SK-N-SH treated with all-trans-retinoic acid at 6 μM for 48 hours (cell line): ENCODE measurements around the gene ERLIN1.

Experiments
- ATAC-seq: fragments of 200-7000 bp; cut with Tn5 transposase; 3 replicates; pipeline ENCODE4 v1.9.1; 2020; ENCODE audit warnings: mild to moderate bottlenecking, moderate library complexity
- ARNTL ChIP-seq: fragments of 450-650 bp; formaldehyde crosslinking; IDR thresholded peaks from 2 replicates; pipeline ENCODE4 v1.5.0; 2020; ENCODE audit warnings: low read depth, mild to moderate bottlenecking, moderate library complexity, borderline replicate concordance
- BACH2 ChIP-seq: fragments of 250-450 bp; sonication (Bioruptor Pico); IDR thresholded peaks from 2 replicates; pipeline ENCODE4 v1.9.0; 2021; ENCODE audit warnings: mild to moderate bottlenecking, borderline replicate concordance
- CSDC2 ChIP-seq: fragments of 250-450 bp; sonication (Bioruptor Pico); IDR thresholded peaks from 2 replicates; pipeline ENCODE4 v1.5.0; 2020; ENCODE audit warnings: mild to moderate bottlenecking, moderate library complexity
- ESRRG ChIP-seq: fragments of 250-450 bp; sonication (Bioruptor Pico); IDR thresholded peaks from 2 replicates; pipeline ENCODE4 v1.6.1; 2021; ENCODE audit warnings: mild to moderate bottlenecking
- GLIS3 ChIP-seq: fragments of 250-450 bp; sonication (Bioruptor Pico); IDR thresholded peaks from 2 replicates; pipeline ENCODE4 v1.5.0; 2020; ENCODE audit warnings: mild to moderate bottlenecking, moderate library complexity
- ISL1 ChIP-seq: fragments of 250-450 bp; sonication (Bioruptor Pico); IDR thresholded peaks from 2 replicates; pipeline ENCODE4 v2.1.2; 2022; ENCODE audit warnings: mild to moderate bottlenecking, moderate library complexity
- OSR1 ChIP-seq: fragments of 250-450 bp; sonication (Bioruptor Pico); IDR thresholded peaks from 2 replicates; pipeline ENCODE4 v1.8.0; 2022; ENCODE audit warnings: moderate library complexity, mild to moderate bottlenecking, inconsistent platforms
- PPARA ChIP-seq: fragments of 250-450 bp; sonication (Bioruptor Pico); IDR thresholded peaks from 2 replicates; pipeline ENCODE4 v1.5.0; 2020; ENCODE audit warnings: mild to moderate bottlenecking, borderline replicate concordance
- RARB ChIP-seq: fragments of 250-450 bp; sonication (Bioruptor Pico); IDR thresholded peaks from 2 replicates; pipeline ENCODE4 v1.8.0; 2021; ENCODE audit warnings: mild to moderate bottlenecking, moderate library complexity
- SNAI2 ChIP-seq: fragments of 250-450 bp; sonication (Bioruptor Pico); IDR thresholded peaks from 2 replicates; pipeline ENCODE4 v1.5.0; 2020; ENCODE audit warnings: mild to moderate bottlenecking, moderate library complexity
- TOX ChIP-seq: fragments of 250-450 bp; sonication (Bioruptor Pico); IDR thresholded peaks from 2 replicates; pipeline ENCODE4 v1.8.0; 2021; ENCODE audit warnings: mild to moderate bottlenecking, moderate library complexity, borderline replicate concordance
- ZC3H10 ChIP-seq: fragments of 250-450 bp; sonication (Bioruptor Pico); IDR thresholded peaks from 2 replicates; pipeline ENCODE4 v1.5.1; 2021; ENCODE audit warnings: mild to moderate bottlenecking, moderate library complexity
- ZFP30 ChIP-seq: fragments of 450-650 bp; formaldehyde crosslinking; IDR thresholded peaks from 2 replicates; pipeline ENCODE4 v1.5.0; 2022; ENCODE audit warnings: mild to moderate bottlenecking, moderate library complexity
- ZNF565 ChIP-seq: fragments of 450-650 bp; formaldehyde crosslinking; conservative IDR thresholded peaks from 2 replicates; pipeline ENCODE4 v1.5.0; 2020; ENCODE audit warnings: low read depth, mild to moderate bottlenecking, moderate library complexity
- ZNF70 ChIP-seq: fragments of 450-650 bp; formaldehyde crosslinking; IDR thresholded peaks from 2 replicates; pipeline ENCODE4 v1.5.0; 2020; ENCODE audit warnings: mild to moderate bottlenecking, moderate library complexity
- ZNF8 ChIP-seq: fragments of 450-650 bp; formaldehyde crosslinking; IDR thresholded peaks from 2 replicates; pipeline ENCODE4 v1.5.0; 2020; ENCODE audit warnings: mild to moderate bottlenecking, moderate library complexity
- TF ChIP-seq, protein P1 (sequence below): fragments of 250-450 bp; sonication (Bioruptor Pico); IDR thresholded peaks from 2 replicates; pipeline ENCODE4 v1.5.1; 2021; ENCODE audit warnings: mild to moderate bottlenecking, moderate library complexity
- TF ChIP-seq, protein P2 (sequence below): fragments of 250-450 bp; sonication (Bioruptor Pico); IDR thresholded peaks from 2 replicates; pipeline ENCODE4 v1.8.0; 2021; ENCODE audit warnings: low read depth, mild to moderate bottlenecking, moderate library complexity, borderline replicate concordance
- TF ChIP-seq, protein P3 (sequence below): fragments of 250-450 bp; sonication (Bioruptor Pico); IDR thresholded peaks from 2 replicates; pipeline ENCODE4 v1.8.0; 2020; ENCODE audit warnings: mild to moderate bottlenecking, moderate library complexity, borderline replicate concordance
- TF ChIP-seq, protein P4 (sequence below): fragments of 250-450 bp; sonication (Bioruptor Pico); IDR thresholded peaks from 2 replicates; pipeline ENCODE4 v1.5.0; 2020; ENCODE audit warnings: mild to moderate bottlenecking, moderate library complexity

Gene ERLIN1

DNA sequence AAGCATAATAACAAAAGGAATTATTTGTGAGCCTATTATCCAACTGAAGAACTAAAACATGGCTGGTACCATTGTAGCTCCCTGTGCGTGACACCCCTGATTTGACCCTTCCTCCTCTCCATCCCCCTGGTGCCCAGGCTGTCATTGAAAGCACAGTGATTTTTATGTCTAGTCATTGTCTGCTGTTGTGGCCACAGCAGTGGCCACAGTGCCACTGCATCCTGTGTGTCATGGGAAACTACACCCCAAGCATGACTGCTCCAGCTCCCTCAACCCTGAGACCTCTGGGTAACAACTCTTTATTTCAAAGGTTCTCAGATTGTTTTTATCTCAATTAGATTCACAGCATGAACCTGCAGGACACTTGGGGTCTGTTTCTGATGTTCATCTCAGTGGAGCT is 52.0 kb downstream of the ERLIN1 start:
- no peak for ATAC-seq
- TF ChIP-seq TOX (CRISPR knock-in tag) = no peak
- no peak for TF ChIP-seq PPARA (CRISPR knock-in tag)
- no peak for TF ChIP-seq BACH2 (CRISPR knock-in tag)
- TF ChIP-seq ZFP30 (CRISPR knock-in tag) = no peak
- TF ChIP-seq SNAI2 (CRISPR knock-in tag) = no peak
- TF ChIP-seq, protein P1, sequence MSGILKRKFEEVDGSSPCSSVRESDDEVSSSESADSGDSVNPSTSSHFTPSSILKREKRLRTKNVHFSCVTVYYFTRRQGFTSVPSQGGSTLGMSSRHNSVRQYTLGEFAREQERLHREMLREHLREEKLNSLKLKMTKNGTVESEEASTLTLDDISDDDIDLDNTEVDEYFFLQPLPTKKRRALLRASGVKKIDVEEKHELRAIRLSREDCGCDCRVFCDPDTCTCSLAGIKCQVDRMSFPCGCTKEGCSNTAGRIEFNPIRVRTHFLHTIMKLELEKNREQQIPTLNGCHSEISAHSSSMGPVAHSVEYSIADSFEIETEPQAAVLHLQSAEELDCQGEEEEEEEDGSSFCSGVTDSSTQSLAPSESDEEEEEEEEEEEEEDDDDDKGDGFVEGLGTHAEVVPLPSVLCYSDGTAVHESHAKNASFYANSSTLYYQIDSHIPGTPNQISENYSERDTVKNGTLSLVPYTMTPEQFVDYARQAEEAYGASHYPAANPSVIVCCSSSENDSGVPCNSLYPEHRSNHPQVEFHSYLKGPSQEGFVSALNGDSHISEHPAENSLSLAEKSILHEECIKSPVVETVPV (CRISPR knock-in tag) = no peak
- TF ChIP-seq, protein P2, sequence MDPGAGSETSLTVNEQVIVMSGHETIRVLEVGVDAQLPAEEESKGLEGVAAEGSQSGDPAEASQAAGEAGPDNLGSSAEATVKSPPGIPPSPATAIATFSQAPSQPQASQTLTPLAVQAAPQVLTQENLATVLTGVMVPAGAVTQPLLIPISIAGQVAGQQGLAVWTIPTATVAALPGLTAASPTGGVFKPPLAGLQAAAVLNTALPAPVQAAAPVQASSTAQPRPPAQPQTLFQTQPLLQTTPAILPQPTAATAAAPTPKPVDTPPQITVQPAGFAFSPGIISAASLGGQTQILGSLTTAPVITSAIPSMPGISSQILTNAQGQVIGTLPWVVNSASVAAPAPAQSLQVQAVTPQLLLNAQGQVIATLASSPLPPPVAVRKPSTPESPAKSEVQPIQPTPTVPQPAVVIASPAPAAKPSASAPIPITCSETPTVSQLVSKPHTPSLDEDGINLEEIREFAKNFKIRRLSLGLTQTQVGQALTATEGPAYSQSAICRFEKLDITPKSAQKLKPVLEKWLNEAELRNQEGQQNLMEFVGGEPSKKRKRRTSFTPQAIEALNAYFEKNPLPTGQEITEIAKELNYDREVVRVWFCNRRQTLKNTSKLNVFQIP (CRISPR knock-in tag) = no peak
- no peak for TF ChIP-seq OSR1 (CRISPR knock-in tag)
- no peak for TF ChIP-seq GLIS3
- TF ChIP-seq RARB (CRISPR knock-in tag) = no peak
- no peak for TF ChIP-seq ESRRG (CRISPR knock-in tag)
- TF ChIP-seq ISL1 (CRISPR knock-in tag) = no peak
- TF ChIP-seq, protein P3, sequence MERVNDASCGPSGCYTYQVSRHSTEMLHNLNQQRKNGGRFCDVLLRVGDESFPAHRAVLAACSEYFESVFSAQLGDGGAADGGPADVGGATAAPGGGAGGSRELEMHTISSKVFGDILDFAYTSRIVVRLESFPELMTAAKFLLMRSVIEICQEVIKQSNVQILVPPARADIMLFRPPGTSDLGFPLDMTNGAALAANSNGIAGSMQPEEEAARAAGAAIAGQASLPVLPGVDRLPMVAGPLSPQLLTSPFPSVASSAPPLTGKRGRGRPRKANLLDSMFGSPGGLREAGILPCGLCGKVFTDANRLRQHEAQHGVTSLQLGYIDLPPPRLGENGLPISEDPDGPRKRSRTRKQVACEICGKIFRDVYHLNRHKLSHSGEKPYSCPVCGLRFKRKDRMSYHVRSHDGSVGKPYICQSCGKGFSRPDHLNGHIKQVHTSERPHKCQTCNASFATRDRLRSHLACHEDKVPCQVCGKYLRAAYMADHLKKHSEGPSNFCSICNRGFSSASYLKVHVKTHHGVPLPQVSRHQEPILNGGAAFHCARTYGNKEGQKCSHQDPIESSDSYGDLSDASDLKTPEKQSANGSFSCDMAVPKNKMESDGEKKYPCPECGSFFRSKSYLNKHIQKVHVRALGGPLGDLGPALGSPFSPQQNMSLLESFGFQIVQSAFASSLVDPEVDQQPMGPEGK (CRISPR knock-in tag) = no peak
- no peak for TF ChIP-seq ZNF70
- no peak for TF ChIP-seq ARNTL
- TF ChIP-seq, all 23 proteins: peak for 0

DNA sequence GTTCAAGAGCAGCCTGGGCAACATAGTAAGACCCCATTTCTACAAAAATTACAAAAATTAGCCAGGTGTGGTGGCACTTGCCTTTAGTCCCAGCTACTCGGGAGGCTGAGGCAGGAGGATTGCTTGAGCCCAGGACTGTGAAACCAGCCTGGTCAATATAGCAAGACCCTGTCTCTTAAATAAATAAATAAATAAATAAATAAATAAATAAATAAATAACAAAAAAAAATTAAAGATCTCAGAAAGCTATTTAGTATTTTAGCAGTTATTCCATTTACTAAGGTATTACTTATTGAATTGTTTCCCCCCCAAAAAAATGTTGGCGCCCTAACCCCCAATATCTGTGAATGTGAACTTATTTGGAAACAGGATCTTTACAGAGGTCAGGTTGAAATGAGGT is 53.4 kb downstream of the ERLIN1 start:
- ATAC-seq = no peak
- no peak for TF ChIP-seq OSR1 (CRISPR knock-in tag)
- TF ChIP-seq ZNF8 (CRISPR knock-in tag) = no peak
- TF ChIP-seq, protein P4, sequence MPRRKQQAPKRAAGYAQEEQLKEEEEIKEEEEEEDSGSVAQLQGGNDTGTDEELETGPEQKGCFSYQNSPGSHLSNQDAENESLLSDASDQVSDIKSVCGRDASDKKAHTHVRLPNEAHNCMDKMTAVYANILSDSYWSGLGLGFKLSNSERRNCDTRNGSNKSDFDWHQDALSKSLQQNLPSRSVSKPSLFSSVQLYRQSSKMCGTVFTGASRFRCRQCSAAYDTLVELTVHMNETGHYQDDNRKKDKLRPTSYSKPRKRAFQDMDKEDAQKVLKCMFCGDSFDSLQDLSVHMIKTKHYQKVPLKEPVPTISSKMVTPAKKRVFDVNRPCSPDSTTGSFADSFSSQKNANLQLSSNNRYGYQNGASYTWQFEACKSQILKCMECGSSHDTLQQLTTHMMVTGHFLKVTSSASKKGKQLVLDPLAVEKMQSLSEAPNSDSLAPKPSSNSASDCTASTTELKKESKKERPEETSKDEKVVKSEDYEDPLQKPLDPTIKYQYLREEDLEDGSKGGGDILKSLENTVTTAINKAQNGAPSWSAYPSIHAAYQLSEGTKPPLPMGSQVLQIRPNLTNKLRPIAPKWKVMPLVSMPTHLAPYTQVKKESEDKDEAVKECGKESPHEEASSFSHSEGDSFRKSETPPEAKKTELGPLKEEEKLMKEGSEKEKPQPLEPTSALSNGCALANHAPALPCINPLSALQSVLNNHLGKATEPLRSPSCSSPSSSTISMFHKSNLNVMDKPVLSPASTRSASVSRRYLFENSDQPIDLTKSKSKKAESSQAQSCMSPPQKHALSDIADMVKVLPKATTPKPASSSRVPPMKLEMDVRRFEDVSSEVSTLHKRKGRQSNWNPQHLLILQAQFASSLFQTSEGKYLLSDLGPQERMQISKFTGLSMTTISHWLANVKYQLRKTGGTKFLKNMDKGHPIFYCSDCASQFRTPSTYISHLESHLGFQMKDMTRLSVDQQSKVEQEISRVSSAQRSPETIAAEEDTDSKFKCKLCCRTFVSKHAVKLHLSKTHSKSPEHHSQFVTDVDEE (CRISPR knock-in tag) = no peak
- no peak for TF ChIP-seq PPARA (CRISPR knock-in tag)
- TF ChIP-seq CSDC2 (CRISPR knock-in tag) = no peak
- TF ChIP-seq ZC3H10 (CRISPR knock-in tag) = no peak
- no peak for TF ChIP-seq ISL1 (CRISPR knock-in tag)
- no peak for TF ChIP-seq ZNF70
- TF ChIP-seq ARNTL = no peak
- TF ChIP-seq ESRRG (CRISPR knock-in tag) = no peak
- TF ChIP-seq, protein P2 (CRISPR knock-in tag) = no peak
- TF ChIP-seq, protein P1 (CRISPR knock-in tag) = no peak
- TF ChIP-seq ZNF565 (CRISPR knock-in tag) = no peak
- TF ChIP-seq, all 23 proteins: peak for 0
